ENCODE results near the gene TMEM45B. TPM values are rescaled to one million over a fixed set of nuclear protein-coding genes. Genes with fewer than 3 reads are reported as not detected.

Gene TMEM45B
- total and polyA plus RNA-seq, 2 of the 13 experiments (the other 11 are each of a cell fraction or from before 2014, with no cell fraction given) = 29.1 to 181 TPM

DNA sequence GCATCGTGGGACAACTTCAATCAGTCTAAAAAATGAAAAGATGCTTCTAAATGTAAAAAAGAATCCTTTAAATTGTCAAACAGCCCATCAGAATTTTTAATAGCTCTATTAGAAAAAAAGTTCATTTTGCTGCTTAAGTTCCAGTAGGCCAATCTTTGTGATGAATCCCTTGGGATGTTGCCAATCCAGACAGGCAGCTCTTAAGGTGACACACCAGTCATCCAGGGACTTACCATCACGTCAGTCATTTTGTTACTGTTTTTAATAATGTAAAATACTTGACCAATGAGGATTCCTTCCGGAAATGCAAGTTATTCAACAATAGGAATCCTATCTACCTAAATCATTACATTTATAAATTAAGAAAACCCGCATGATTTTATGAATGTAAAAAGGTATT lies 47.8 kb upstream of the TMEM45B start:
- H3K27ac ChIP-seq (ENCODE audit: extremely low read length, insufficient read depth, low read length) = no peak overlapping the region
- H3K4me3 ChIP-seq (replicated peaks in 1 of 3; ENCODE audit: insufficient read depth in 1 of 3, low read depth in 2 of 3, low read length in 3 of 3) = no peak overlapping the region
- no peak for TF ChIP-seq MAF1 (CRISPR knock-in tag; IDR thresholded peaks at IDR 0.05; ENCODE audit: borderline replicate concordance)
- no peak for TF ChIP-seq FOSL1 (CRISPR knock-in tag; IDR thresholded peaks at IDR 0.05; ENCODE audit: borderline replicate concordance)
- TF ChIP-seq CHD2 (IDR thresholded peaks at IDR 0.05; ENCODE audit: low read depth, low read length) = no peak
- TF ChIP-seq YEATS2 (CRISPR knock-in tag; IDR thresholded peaks at IDR 0.05; ENCODE audit: borderline replicate concordance) = no peak
- H3K4me2 ChIP-seq (ENCODE audit: low read depth, low read length) = peak overlapping the region; percentile 62; the same call in 1 of the 2 replicates
- intact Hi-C loops (cut with micrococcal nuclease; ENCODE audit: unreplicated experiment) (loop anchor here (10.0 kb wide), 1 partner anchor 127 kb away; the partner anchor contains the start of gene NFRKB), in situ Hi-C loops (cut with HindIII; ENCODE audit: extremely low pct_ligation_motif_present, low pct_unique_long_range_greater_than_20kb) (no loop called here)
- H2AFZ ChIP-seq (ENCODE audit: low read length) = no peak overlapping the region
- ChIA-PET POLR2A (interaction anchor here (1.0 to 1.6 kb wide), 2 partner anchors 12 to 48 kb away, joined by 3 to 5 read pairs; partner anchors contain the start of gene TMEM45B), CTCF (ENCODE audit: low intra/inter-chr PET ratio, low total read pairs) (interaction anchor here (1.2 kb wide), 1 partner anchor 100 kb away, joined by 3 read pairs; no protein-coding TSS in a partner anchor)
- H3K4me1 ChIP-seq (ENCODE audit: insufficient read depth, low read length) = peaks cover 36% of the 10 kb centered on the region
- FAIRE-seq (no peak), DNase-seq (ENCODE audit: low spot score) (no peak), ATAC-seq (no peak)
- no peaks in the 10 kb centered on the region for H3K27me3 ChIP-seq (ENCODE audit: control insufficient read depth in 1 of 2, insufficient read depth in 2 of 2, low read length in 2 of 2)
- BruUV-seq (replicated peaks) = no TSS peak
- no peaks in the 10 kb centered on the region for H3K79me2 ChIP-seq (ENCODE audit: insufficient read depth, low read length)
- H3K9ac ChIP-seq (ENCODE audit: insufficient read depth, low read depth, low read length) = no peak overlapping the region
- no peaks in the 10 kb centered on the region for H3K36me3 ChIP-seq (replicated peaks in 1 of 2; ENCODE audit: control insufficient read depth in 1 of 2, insufficient read depth in 2 of 2, low read length in 2 of 2)
- 52% methylated on average over 4 of the region's 4 CpGs for WGBS (ENCODE audit: low lambda C conversion rate)
- no peaks in the 10 kb centered on the region for H3K9me3 ChIP-seq (ENCODE audit: low read length)
- H4K20me1 ChIP-seq (ENCODE audit: insufficient read depth, low read length) = no peaks in the 10 kb centered on the region

DNA sequence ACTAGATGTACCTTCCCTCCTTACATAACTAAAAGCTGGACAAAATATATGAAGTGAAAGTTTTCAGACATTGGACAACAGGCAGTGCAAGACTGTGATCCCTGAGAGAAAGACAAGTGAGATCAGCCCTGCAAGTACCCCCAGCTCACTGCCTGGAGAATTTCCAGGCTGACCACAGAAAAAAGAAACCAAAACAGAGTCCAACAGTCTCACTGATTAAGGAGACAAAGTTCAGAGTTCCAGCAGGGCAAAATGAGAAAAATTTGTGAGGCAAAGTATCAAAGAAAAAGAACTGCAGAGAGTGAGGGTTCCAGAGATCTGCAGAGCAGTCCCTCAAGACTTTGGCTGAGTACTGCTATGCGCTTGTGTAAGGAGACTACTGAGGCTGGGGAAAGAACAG lies 47.3 kb upstream of the TMEM45B start:
- ChIA-PET POLR2A (interaction anchor here (1.0 to 1.6 kb wide), 2 partner anchors 11 to 48 kb away, joined by 3 to 5 read pairs; partner anchors contain the start of gene TMEM45B), CTCF (ENCODE audit: low intra/inter-chr PET ratio, low total read pairs) (no interaction called here)
- peak; percentile 32 for DNase-seq (ENCODE audit: low spot score)
- whole genome bisulfite sequencing (ENCODE audit: low lambda C conversion rate) = 4% methylated on average over 1 of the region's 1 CpG
- peaks cover 36% of the 10 kb centered on the region for H3K4me1 ChIP-seq (ENCODE audit: insufficient read depth, low read length)
- H3K4me3 ChIP-seq (replicated peaks in 1 of 3; ENCODE audit: insufficient read depth in 1 of 3, low read depth in 2 of 3, low read length in 3 of 3) = peak overlapping the region; percentile 16 to 31 (median 19); a peak in 3 of 6 replicates
- no peaks in the 10 kb centered on the region for H4K20me1 ChIP-seq (ENCODE audit: insufficient read depth, low read length)
- no TSS peak for BruUV-seq (replicated peaks)
- H3K36me3 ChIP-seq (replicated peaks in 1 of 2; ENCODE audit: control insufficient read depth in 1 of 2, insufficient read depth in 2 of 2, low read length in 2 of 2) = no peaks in the 10 kb centered on the region
- H3K27me3 ChIP-seq (ENCODE audit: control insufficient read depth in 1 of 2, insufficient read depth in 2 of 2, low read length in 2 of 2) = no peaks in the 10 kb centered on the region
- peak overlapping the region; percentile 62 for H3K4me2 ChIP-seq (ENCODE audit: low read depth, low read length)
- in situ Hi-C loops (cut with HindIII; ENCODE audit: extremely low pct_ligation_motif_present, low pct_unique_long_range_greater_than_20kb) = no loop called here
- H3K9ac ChIP-seq (ENCODE audit: insufficient read depth, low read depth, low read length) = peak overlapping the region; percentile 43; the same call in 1 of the 2 replicates
- H3K27ac ChIP-seq (ENCODE audit: extremely low read length, insufficient read depth, low read length) = peak overlapping the region; percentile 38
- peak; percentile 63 for ATAC-seq
- peak; percentile 39 for FAIRE-seq
- intact Hi-C loops (cut with micrococcal nuclease; ENCODE audit: unreplicated experiment) = loop anchor here (10.0 kb wide), 1 partner anchor 126 kb away; the partner anchor contains the start of gene NFRKB
- H2AFZ ChIP-seq (ENCODE audit: low read length) = peak overlapping the region; percentile 60
- H3K9me3 ChIP-seq (ENCODE audit: low read length) = no peaks in the 10 kb centered on the region
- H3K79me2 ChIP-seq (ENCODE audit: insufficient read depth, low read length) = no peaks in the 10 kb centered on the region
- TF ChIP-seq, protein P1, sequence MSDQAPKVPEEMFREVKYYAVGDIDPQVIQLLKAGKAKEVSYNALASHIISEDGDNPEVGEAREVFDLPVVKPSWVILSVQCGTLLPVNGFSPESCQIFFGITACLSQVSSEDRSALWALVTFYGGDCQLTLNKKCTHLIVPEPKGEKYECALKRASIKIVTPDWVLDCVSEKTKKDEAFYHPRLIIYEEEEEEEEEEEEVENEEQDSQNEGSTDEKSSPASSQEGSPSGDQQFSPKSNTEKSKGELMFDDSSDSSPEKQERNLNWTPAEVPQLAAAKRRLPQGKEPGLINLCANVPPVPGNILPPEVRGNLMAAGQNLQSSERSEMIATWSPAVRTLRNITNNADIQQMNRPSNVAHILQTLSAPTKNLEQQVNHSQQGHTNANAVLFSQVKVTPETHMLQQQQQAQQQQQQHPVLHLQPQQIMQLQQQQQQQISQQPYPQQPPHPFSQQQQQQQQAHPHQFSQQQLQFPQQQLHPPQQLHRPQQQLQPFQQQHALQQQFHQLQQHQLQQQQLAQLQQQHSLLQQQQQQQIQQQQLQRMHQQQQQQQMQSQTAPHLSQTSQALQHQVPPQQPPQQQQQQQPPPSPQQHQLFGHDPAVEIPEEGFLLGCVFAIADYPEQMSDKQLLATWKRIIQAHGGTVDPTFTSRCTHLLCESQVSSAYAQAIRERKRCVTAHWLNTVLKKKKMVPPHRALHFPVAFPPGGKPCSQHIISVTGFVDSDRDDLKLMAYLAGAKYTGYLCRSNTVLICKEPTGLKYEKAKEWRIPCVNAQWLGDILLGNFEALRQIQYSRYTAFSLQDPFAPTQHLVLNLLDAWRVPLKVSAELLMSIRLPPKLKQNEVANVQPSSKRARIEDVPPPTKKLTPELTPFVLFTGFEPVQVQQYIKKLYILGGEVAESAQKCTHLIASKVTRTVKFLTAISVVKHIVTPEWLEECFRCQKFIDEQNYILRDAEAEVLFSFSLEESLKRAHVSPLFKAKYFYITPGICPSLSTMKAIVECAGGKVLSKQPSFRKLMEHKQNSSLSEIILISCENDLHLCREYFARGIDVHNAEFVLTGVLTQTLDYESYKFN (CRISPR knock-in tag; conservative IDR thresholded peaks at IDR 0.05) = peak; percentile 46; the same call in 1 of the 2 replicates
- TF ChIP-seq ZNF570 (CRISPR knock-in tag; IDR thresholded peaks at IDR 0.05; ENCODE audit: borderline replicate concordance) = no peak
- peak; percentile 23; the same call in 1 of the 2 replicates for TF ChIP-seq NCOR1 (IDR thresholded peaks at IDR 0.05; ENCODE audit: borderline replicate concordance, low read length)
- TF ChIP-seq, protein P2, sequence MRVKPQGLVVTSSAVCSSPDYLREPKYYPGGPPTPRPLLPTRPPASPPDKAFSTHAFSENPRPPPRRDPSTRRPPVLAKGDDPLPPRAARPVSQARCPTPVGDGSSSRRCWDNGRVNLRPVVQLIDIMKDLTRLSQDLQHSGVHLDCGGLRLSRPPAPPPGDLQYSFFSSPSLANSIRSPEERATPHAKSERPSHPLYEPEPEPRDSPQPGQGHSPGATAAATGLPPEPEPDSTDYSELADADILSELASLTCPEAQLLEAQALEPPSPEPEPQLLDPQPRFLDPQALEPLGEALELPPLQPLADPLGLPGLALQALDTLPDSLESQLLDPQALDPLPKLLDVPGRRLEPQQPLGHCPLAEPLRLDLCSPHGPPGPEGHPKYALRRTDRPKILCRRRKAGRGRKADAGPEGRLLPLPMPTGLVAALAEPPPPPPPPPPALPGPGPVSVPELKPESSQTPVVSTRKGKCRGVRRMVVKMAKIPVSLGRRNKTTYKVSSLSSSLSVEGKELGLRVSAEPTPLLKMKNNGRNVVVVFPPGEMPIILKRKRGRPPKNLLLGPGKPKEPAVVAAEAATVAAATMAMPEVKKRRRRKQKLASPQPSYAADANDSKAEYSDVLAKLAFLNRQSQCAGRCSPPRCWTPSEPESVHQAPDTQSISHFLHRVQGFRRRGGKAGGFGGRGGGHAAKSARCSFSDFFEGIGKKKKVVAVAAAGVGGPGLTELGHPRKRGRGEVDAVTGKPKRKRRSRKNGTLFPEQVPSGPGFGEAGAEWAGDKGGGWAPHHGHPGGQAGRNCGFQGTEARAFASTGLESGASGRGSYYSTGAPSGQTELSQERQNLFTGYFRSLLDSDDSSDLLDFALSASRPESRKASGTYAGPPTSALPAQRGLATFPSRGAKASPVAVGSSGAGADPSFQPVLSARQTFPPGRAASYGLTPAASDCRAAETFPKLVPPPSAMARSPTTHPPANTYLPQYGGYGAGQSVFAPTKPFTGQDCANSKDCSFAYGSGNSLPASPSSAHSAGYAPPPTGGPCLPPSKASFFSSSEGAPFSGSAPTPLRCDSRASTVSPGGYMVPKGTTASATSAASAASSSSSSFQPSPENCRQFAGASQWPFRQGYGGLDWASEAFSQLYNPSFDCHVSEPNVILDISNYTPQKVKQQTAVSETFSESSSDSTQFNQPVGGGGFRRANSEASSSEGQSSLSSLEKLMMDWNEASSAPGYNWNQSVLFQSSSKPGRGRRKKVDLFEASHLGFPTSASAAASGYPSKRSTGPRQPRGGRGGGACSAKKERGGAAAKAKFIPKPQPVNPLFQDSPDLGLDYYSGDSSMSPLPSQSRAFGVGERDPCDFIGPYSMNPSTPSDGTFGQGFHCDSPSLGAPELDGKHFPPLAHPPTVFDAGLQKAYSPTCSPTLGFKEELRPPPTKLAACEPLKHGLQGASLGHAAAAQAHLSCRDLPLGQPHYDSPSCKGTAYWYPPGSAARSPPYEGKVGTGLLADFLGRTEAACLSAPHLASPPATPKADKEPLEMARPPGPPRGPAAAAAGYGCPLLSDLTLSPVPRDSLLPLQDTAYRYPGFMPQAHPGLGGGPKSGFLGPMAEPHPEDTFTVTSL (CRISPR knock-in tag; IDR thresholded peaks at IDR 0.05; ENCODE audit: borderline replicate concordance) = peak; percentile 58; the same call in 1 of the 2 replicates
